ENCODE data around the gene KDM4C.

The KDM4C gene

DNA sequence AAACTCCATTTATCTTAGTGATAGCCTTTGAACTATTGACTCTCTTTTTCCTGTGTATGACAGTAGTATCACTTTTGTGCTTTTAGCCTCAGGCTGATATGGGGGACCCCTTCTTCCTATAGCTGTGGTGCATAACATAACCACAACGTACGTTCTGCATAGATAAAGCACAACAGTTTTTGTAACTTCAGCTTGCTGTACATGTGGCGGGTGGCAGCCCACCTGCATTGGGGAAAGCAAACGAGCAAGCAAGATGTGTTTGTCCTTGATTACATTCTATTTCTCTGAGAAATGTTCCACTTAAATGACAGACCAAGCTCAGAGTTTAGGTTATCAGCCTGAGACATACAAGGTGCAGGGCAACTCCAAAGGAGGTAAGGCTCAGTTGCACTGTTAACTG, 309.4 kb downstream of the KDM4C start:
- no peak for DNase-seq

DNA sequence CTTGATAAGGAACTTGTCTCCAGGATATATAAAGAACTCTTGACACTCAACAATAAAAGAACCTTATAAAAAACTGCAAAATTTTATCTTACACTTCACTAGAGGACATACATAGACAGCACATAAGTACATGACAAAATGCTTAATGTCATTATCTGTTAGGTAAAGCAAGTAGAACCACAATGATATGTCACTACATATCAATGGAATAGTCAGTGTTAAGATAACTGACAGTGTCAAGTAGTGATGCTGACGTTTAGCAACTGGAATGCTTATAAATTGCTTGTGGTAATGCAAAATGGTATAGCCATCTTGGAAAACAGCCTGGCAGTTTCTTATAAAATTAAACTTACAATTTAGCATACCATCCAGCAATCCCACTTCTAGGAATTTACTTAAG, 314.1 kb downstream of the KDM4C start:
- no peak for DNase-seq

DNA sequence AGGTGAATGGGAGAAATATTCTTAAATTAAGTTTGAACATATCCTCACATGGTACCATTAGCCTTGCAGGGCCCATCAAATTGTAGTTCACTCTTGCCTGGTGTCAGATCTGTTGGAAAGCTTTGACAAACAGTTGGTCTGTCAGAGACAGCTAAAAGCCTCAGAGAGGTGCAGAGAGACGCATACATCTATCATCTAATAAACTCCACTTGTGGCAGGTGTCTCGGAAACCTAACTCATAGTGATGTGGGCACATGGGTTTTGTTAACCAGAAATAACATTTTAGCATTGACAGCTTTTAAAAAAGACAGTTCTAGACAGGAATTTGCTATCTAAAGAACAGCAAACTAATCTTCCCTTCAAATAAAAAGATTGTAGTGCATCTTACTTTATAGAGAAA, 315.9 kb downstream of the KDM4C start:
- DNase-seq, result no peak

DNA sequence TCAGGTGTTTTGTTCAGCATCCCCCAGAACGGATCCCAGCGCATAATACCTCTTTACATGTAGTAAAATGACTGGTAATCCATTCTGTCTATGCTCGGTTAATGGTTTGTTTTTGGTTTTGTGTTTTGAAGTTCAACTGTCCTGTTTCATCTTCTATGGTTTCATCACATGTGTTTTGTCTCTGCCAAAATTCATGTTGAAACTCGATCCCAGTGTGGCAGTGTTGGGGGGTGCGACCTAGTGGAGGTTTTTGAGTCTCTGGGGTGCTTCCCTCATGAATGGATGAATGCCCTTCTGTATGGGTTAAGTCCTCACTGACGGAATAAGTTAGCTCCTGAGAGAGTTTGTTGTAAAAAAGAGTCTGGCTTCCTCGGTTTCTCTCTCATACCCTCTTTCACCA, 317.4 kb downstream of the KDM4C start:
- no peak for DNase-seq

DNA sequence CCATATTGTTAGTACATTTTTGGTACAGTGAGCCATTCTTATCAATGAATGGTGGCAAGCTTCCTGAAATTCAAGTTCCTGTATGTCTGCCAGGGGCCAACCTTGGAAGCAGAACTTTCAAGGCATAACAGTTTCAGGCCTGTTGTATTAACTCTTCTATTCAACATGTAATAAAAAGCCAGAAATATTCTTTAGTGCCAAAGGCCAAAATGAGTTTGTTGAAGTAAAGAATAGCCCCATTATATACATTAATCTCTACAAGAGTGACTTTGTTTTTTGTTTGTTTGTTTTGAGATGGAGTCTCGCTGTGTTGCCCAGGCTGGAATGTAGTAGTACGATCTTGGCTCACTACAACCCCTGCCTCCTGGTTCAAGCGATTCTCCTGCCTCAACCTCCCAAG, 321.3 kb downstream of the KDM4C start:
- no peak for DNase-seq

DNA sequence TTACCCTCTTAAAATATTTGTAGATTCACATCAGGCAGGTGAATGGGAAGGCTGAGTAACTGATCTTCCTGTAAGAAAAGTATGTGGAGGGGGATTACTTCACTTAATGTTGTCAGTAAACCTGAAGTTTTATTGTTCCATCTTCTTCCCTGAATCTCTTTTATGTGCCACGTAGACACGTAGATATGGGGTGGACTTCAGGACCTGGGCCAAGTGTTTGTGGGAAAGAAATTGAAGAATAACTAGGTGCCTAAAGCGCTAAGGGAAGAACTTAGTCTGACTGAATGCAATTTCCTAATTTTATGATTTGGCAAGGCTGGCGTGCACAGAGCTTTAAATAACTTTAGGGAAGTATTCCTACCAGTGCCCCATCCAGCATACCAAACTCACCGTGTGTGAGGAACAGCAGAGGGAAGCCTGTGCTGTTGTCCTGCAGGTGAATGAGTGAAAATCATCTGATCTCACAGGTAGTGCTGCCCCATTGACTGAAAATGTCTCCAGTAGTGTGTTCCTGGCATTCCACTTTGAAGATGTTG, 323.4 kb downstream of the KDM4C start:
- DNase-seq, result no peak

DNA sequence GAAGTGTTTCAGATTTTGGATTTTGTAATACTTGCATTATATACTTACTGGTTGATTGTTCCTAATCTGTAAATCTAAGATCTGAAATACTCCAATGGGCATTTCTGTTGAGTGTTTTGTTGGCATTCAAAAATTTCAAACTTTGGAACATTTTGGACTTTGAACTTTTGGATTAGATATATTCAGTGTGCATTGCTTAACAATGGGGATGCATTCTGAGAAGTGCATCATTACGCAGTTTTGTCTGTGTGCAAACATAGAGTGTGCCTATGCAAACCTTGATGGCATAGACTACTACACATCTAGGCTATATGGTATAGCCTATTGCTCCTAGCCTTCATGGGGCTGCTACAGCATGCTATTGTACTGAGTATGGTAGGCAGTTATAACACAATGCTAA, 325.4 kb downstream of the KDM4C start:
- no peak for DNase-seq

DNA sequence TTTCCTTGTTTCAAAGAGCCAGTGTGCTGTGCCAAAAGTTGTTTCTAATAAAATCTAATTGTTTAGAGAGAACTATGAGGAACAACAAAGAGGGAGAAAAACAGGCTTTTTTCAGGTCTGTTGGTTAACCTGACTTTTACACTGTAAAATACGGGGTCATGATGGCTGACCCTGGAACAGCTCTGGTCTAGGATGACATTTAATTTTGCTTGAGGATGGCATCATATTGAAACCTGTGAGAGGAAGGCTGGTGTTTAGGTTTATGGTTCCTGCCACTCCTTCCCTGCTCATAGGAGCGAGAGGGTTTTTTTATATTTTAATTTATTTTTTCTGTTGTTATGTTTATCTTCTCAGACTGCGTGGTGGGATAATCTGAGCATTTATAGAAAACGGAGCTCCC, 327.6 kb downstream of the KDM4C start:
- DNase-seq, result no peak

DNA sequence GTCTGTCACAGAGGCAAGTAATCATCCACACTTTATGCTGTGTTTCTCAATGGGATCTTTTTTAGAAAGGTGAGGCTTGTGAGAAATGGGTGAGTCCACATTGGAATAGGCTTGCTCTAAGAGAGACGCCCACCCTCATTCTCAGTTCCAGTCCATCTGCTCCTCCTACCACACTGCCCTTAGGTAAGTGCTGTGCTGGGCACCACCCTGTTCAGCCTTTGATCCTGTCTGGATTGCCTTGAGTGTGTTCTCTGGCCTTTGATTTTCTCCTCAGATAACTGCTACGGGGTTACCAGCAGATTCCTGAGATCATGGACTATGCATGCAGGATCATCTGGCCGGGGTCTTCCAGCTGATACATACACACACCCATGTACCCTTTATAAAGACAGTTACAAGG, 328.6 kb downstream of the KDM4C start:
- DNase-seq, result no peak

DNA sequence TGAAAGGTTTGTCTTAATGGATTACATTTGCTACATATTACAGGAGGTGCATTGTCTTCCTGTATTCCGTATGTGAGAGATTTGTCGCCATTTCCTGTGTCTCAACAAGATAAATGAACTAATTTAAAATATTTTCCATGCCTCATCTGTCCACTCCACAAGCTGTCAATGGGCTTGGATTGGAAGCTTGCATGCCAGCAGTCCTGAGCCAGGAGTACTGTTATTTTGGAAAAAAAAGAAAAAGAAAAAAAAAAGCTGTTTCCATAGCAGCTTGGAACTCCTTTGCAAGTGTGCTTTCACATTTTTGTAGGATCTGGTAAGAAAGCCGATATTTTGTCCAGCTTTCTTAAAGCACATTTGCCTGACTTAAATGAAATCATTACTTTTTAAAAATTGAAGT, 330.8 kb downstream of the KDM4C start:
- peak; percentile 58 for DNase-seq

DNA sequence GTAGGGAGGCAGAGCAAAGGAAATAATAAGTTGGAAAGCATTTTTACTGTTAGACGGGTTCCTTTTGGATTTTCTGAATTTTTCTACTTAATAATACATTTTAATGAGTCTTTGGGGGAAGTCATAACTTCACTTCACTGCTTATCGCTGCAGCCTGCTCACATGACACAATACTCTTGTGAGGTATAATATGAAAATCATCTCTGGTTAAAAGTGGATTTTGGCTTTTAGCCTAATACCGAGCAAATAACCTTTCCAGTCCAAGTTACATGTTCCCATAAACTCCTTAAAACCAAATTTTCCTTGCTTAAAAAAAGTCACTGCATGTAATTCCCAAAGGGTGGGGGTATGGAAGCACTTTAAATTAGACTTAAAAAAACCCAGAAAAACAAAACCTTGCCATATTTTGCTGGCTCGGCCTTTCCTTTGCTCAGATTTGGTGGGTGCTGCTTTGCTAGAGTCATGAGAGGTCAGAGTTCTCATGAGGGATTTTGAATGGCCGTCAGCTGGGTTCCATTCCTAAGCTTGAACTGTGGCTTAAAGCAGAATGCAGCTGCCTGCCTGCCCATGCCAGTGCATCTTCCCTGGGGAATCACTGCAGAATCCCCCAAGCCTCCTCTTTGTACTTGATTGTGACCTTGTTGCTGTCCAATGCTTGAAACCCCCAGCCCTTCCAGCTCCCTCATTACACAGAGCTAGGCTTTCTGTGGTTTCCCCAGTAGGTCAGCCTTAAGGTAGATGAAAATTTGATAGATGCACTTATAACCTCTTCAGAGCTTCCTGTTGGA, 331.8 kb downstream of the KDM4C start:
- DNase-seq, result peak; percentile 29

DNA sequence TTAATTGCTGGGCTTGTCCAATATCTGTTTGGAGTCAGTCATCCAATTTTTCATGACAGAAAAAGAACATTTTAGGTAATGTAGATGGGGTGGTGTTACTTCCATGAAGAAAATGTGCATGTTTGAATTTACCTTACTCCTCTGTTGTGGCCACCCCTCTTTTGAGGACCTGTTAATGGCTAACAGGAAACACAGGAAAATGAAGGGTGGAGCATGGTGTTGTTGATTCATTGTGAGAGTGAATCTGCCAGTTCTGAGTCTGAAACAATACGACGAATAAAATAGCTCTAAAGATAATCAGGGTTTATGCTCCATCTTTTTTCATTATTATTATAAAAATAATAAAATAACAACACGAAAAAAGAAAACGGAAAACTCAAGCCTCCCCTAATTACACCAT, 335.3 kb downstream of the KDM4C start:
- DNase-seq, result no peak

DNA sequence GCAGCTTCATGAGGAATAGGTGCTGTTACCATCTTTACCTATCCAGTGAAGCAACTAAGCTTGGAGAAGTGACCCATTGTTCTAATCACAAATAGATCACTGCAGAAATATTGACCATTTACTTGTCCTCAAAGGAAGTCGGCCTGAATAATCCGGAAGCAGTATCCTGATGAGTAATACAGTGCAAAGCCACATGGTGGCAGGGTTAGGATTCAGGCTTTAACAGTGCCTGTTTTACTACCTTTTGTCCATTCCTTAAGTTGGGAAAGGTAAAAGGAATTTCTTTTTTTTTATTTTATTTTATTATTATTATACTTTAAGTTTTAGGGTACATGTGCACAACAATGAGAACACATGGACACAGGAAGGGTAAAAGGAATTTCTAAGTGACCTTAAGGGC, 336.3 kb downstream of the KDM4C start:
- no peak for DNase-seq

DNA sequence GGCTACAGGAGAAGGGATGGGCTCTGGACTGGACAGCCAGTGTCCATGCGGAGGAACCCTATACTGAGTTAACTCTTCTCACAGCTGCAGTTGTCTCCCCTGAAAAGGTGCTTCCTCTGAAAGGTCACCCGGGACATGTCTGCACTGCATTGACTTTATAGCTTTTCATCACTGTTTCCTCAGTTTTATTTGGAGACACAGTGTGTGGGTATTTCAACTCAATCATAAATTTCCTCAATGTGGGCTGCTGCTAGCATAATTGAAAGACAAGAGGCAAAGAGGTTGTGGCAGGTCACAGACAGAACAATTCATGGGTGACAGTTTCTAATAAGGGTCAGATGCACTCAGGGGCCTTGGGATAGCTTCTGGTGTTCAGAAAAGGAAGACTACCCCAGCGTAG, 336.8 kb downstream of the KDM4C start:
- no peak for DNase-seq

DNA sequence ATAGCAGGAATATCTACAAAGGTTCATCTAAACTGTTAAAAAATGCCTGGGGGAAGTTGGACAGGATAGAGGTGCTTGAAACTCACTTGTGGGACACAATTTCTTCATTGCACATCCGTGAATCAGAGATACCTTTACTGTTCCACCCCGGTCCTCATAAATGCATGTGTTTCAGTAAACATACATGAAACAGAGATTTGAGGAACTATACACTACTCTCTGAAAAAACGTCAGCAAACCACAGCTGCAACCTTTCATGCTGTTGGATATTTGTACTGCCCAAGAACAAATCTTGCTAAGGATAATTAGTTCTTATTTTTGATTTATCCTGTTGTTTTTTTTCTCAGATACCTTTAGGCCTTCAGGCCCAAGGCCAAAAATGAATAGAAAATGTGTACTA, 337.3 kb downstream of the KDM4C start:
- DNase-seq, result no peak

DNA sequence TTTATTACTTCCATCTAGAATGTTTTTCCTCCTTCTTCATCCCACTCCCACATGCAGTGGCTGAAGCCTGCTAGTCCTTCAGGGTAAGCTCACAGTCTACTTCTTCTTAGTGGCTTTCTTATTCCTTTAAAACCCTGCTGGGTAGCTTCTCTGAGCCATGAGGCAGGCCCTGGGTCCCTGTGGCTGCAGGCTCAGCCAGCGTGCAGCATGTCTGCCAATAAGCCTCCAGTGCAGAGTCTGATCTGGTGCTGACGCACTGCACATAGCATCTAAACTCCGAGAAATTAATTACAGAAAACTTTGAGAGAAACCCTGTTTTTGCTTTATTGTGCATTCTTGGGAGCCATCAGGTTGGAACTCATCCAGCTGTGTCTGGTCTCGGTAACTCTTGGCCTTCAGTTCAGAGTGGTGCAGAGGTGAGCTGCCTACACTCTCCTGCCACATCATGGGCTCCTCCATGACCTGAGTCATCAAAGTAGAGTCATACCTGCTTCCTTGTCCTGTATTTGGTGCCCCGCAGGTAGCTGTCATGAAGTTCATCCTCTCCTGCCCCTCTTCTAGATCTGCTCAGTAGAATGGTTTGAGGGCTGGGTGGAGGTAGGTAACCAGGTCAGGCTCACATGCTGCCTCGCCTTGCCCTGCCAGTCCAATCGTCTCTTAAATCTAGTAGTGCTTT, 339.4 kb downstream of the KDM4C start:
- DNase-seq, result no peak

DNA sequence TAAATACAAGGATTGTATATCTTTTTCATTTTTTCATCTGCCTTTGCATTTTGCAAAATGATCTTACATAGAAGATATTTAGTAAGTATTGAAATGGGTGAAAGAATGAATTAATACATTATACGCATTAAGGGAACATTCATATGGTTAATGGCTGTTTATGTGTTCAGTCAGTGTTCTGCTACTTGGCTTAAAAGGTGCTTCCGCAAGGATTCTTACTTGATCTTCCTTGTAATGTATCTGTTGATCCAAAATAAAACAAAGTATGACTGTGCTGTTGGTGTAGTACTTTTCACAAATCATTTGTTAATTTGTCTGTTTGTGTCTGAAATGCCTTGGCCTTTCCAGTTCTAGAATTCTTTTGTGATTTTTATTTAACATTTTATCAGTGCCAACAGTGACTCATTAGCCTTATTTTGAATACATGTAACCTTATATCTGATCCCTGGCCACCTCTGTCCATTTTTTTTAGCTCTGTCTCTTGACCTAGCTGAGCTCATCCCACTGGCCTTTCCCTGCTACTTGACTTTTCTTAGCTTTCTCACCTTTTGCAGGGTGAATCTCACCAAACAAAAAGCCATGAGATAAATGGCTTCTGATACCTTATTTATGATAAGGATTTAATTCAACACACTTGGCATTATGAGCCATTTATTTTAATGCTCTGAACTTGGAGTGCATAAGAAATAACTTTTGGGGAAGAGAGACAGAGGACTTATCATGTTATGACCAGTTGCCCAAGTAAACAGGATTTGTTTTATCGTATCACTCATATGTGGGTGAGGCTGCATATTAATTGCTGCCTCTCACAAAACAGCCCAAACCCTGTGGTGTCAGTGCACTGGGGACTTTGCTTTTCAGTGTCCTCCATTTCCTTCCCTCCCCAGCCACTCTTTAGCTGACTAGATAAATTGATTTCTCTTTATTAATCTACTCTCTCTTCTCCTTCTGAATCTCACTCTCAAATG, 340.3 kb downstream of the KDM4C start:
- no peak for DNase-seq

DNA sequence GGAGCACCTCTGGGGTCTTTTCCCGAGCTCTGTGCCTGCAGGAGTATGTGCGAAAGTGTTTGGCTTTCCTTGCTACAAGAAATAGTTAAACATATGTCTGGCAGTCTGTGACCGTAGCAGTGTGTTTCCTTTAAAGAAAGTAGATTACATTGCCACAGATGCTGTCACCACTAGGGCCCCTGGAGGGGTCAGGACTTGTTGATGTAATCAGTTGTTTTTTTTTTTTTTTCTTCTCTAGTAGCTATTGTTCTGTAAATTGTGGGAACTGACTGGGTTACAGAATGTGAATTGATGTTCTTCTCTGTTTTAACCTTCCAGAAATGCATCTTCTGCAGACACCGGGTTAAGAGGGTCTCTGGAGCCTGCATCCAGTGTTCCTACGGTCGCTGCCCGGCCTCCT, 345.6 kb downstream of the KDM4C start:
- DNase-seq, result no peak

DNA sequence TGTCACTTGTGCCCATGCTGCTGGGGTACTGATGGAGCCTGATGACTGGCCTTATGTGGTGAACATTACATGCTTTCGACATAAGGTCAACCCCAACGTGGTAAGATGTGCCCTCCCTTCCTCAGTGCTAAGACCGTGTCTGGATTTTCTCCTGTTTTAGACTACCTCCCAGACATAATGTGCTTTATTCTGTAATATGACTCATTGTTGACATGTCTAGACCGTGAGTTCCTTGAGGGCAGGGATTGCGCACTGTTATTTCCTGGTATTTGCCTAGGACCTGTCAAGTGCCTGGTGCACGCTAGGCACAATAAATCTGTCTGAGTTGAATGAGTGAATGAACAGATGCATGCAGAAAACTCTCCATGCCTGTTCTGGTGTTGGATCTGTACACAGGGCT, 346.0 kb downstream of the KDM4C start:
- DNase-seq, result no peak

DNA sequence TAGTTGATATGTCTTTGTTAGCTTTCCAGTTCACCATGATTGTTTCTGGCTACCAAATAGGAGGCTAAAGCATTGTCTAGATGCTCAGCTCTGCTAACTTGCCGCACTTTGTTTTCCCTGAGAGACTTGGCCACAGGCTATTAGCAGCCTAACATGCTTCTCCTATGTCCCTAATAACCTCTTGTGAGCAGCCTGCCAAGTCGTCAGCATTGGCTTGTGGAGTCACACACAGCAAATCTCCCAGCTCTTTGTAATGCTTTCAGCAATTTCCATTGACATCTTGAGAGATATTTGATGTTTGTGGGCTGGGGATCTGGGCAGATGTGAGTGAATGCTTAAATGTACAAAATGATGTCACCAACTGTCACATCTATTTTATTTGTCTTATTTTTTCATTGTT, 346.9 kb downstream of the KDM4C start:
- DNase-seq, result no peak

DNA sequence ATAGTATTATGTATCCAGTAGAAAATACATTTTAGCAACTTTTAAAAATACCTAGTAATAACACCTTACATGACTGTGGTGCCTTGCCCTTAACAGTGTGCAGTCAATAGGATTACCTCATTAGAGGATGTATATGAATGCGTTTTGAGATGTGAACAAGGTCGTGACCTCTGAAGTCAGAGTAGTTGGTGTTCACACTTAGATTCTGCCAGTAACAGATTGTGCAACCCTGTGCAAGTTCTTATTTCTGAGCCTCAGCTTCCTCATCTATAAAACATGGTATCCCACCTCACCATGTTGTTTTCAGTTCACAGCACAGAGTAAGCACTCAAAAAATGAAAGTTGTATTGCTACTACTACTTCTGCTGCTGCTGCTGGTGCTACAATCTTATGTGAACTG, 347.3 kb downstream of the KDM4C start:
- no peak for DNase-seq

DNA sequence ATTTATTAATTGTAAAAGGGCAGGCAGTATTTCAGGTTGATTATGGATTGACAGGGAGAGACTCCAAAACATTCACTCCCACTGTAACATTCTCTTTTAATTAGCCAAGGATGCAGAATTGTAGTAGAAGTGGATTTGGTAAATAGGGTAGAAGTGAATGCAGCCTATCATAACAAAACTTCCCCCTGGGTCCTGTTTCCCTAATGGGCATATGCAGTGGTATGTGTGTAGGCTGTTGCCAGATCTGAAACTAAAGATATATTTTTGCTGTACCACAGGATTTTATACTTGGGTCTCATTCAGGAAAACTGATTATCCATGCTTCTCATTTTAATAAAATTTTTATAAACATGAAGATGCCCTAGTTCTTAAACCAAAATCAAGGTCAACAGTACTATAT, 351.2 kb downstream of the KDM4C start:
- no peak for DNase-seq

DNA sequence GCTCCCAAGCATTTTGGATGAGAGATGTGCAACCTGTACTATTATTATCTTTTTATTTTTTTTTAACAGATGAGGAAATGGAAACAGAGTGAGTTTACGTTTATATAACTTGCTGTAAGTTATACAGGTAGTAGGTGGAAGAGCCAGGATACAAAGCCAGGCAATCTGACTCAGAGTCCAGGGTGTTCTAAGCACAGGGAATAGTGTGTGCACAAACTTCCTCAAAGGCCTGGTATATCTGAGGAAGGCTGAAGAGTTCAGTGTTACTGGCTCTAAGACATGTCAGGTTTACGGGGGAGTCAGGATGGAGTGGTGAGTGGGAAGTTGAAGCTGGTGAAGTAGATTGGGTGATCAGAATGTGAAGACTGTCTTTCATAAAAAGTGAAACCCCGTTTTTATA, 353.6 kb downstream of the KDM4C start:
- no peak for DNase-seq

Measured in femur (tissue), 1 donor.